H1 (cell line): ENCODE results near the gene P3H3. TPM values are rescaled to one million over a fixed set of nuclear protein-coding genes. Genes with fewer than 3 reads are reported as not detected.

ENCODE experiments used
- BACH1 ChIP-seq: IDR thresholded peaks from 2 replicates; pipeline ENCODE4 v1.6.1; 2012; ENCODE audit warnings: low read length, improper control_type of control experiment
- BCL11A ChIP-seq, 2 experiments: IDR thresholded peaks; one replicate each; pipeline ENCODE4 v1.6.1; 2011; ENCODE audit warnings: low read depth in 2 of 2, low read length in 2 of 2, mild to moderate bottlenecking in 2 of 2
- CBX8 ChIP-seq: fragments of 300-800, 300-1000 bp; sonication (generic); IDR thresholded peaks from 2 replicates; pipeline ENCODE4 v1.7.1; 2016; ENCODE audit warnings: low read depth, low read length, borderline replicate concordance
- CREB1 ChIP-seq: IDR thresholded peaks from 2 replicates; pipeline ENCODE4 v1.6.1; 2012; ENCODE audit warnings: inconsistent platforms
- CTCF ChIP-seq, 3 experiments: IDR thresholded peaks; 1 replicate in 2 of 3; 2 replicates in 1 of 3; pipeline versions ENCODE4 v1.5.1 to v1.6.1; 2011; ENCODE audit warnings: low read length in 3 of 3, mild to moderate bottlenecking in 3 of 3, inconsistent platforms in 2 of 3, low read depth in 1 of 3, moderate library complexity in 1 of 3; ENCODE audit not compliant: insufficient read depth in 1 of 3; ENCODE audit errors: control extremely low read depth in 1 of 3
- FOSL1 ChIP-seq: IDR thresholded peaks from 2 replicates; pipeline ENCODE4 v1.6.1; 2011; ENCODE audit warnings: mild to moderate bottlenecking, low read depth, low read length, moderate library complexity; ENCODE audit not compliant: insufficient read depth
- JUN ChIP-seq: IDR thresholded peaks from 2 replicates; pipeline ENCODE4 v1.6.1; 2011; ENCODE audit warnings: low read depth, mild to moderate bottlenecking, improper control_type of control experiment, low read length
- KDM5A ChIP-seq: fragments of 200-600 bp; IDR thresholded peaks from 2 replicates; pipeline ENCODE4 v1.7.1; 2012; ENCODE audit warnings: mild to moderate bottlenecking, low read length, inconsistent platforms, mixed read lengths
- MAFK ChIP-seq: IDR thresholded peaks from 2 replicates; pipeline ENCODE4 v1.6.1; 2012; ENCODE audit warnings: low read depth, mild to moderate bottlenecking, improper control_type of control experiment, low read length
- MAX ChIP-seq: IDR thresholded peaks from 2 replicates; pipeline ENCODE4 v1.6.1; 2012; ENCODE audit warnings: inconsistent platforms
- SAP30 ChIP-seq: fragments of 300-600 bp; sonication (generic); IDR thresholded peaks from 2 replicates; pipeline ENCODE4 v1.7.1; 2012; ENCODE audit warnings: low read length, moderate library complexity, mild to moderate bottlenecking, inconsistent platforms; ENCODE audit not compliant: insufficient read depth, insufficient replicate concordance
- SIN3A ChIP-seq, 2 experiments: IDR thresholded peaks in 1 of 2; conservative IDR thresholded peaks in 1 of 2; 2 replicates each; pipeline ENCODE4 v1.6.1; 2011 to 2012; ENCODE audit warnings: low read length in 2 of 2, improper control_type of control experiment in 1 of 2, low read depth in 1 of 2, mild to moderate bottlenecking in 1 of 2
- SUZ12 ChIP-seq: fragments of 200-600 bp; sonication (generic); IDR thresholded peaks from 2 replicates; pipeline ENCODE4 v1.6.1; 2012; ENCODE audit warnings: mild to moderate bottlenecking, inconsistent platforms, low read length, moderate library complexity, mixed read lengths
- TAF7 ChIP-seq: optimal IDR thresholded peaks from 2 replicates; pipeline ENCODE3; 2011; ENCODE audit warnings: low read depth, mild to moderate bottlenecking, inconsistent platforms, low read length, moderate library complexity, borderline replicate concordance
- TCF12 ChIP-seq: IDR thresholded peaks from 2 replicates; pipeline ENCODE4 v1.6.1; 2011; ENCODE audit warnings: low read depth, mild to moderate bottlenecking, low read length
- TEAD4 ChIP-seq: IDR thresholded peaks from 2 replicates; pipeline ENCODE4 v1.6.1; 2012; ENCODE audit warnings: low read depth, low read length, inconsistent platforms, mixed read lengths
- YY1 ChIP-seq: IDR thresholded peaks from 2 replicates; pipeline ENCODE4 v1.6.1; 2011; ENCODE audit warnings: low read depth, mild to moderate bottlenecking, low read length
- ZNF274 ChIP-seq: IDR thresholded peaks from 2 replicates; pipeline ENCODE4 v1.7.0; 2012; ENCODE audit warnings: low read length, borderline replicate concordance; ENCODE audit errors: extremely low read depth
- polyA plus RNA-seq, 7 experiments: library from polyadenylated mRNA; depleted of rRNA in 3 of 7; stranded (reverse) in 5 of 7; unstranded in 2 of 7; fragments of >200 nt in 5 of 7; fragments of 200-250 nt in 2 of 7; gene quantifications; 1 replicate in 5 of 7; 2 replicates in 1 of 7; 4 replicates in 1 of 7; pipeline versions ENCODE4 v1.2.1 to v1.2.3, GENCODE V29; 2011 to 2013; ENCODE audit warnings: missing spikeins in 2 of 7, mixed read lengths in 2 of 7
- total RNA-seq: library from RNA; stranded (reverse); fragmentation: NEBNext Ultra II Directional; extraction: Animal tissue kit (Norgen Biotek cat#: 25700); gene quantifications from 2 replicates; pipeline ENCODE4 v1.2.1, GENCODE V29; 2021

The P3H3 gene
- total and polyA plus RNA-seq, 2 of the 8 experiments (the other 6 are each of a cell fraction or from before 2014, with no cell fraction given), result 22.9 to 43.5 TPM

GRCh38 chr12:6869049-6870021 lies 41.1 kb downstream of the P3H3 start (continued):
- TF ChIP-seq SUZ12, result no peak
- no peak for TF ChIP-seq TCF12
- peak; percentile 32; the same call in 1 of the 2 replicates for TF ChIP-seq CREB1
- peak; percentile 40; the same call in 1 of the 2 replicates for TF ChIP-seq MAX
- peak in 2 of 3 experiments; percentile 85 to 95; a peak in 3 of 4 replicates for TF ChIP-seq CTCF (IDR thresholded peaks at IDR 0.05; ENCODE audit: control extremely low read depth in 1 of 3, insufficient read depth in 1 of 3, low read depth in 1 of 3, low read length in 3 of 3)
- peak; percentile 54 to 78; a peak in 1 of 4 replicates for TF ChIP-seq SIN3A (conservative IDR thresholded peaks at IDR 0.05 in 1 of 2, IDR thresholded peaks at IDR 0.05 in 1 of 2; ENCODE audit: low read depth in 1 of 2, low read length in 2 of 2)
- TF ChIP-seq BCL11A (IDR thresholded peaks at IDR 0.05; ENCODE audit: low read depth in 2 of 2, low read length in 2 of 2), result no peak
- peak; percentile 6 for TF ChIP-seq SAP30
- TF ChIP-seq BACH1, result no peak
- no peak for TF ChIP-seq KDM5A
- peak; percentile 52; the same call in 1 of the 2 replicates for TF ChIP-seq TEAD4
- no peak for TF ChIP-seq JUN
- no peak for TF ChIP-seq CBX8
- no peak for TF ChIP-seq MAFK
- no peak for TF ChIP-seq FOSL1
- TF ChIP-seq TAF7, result no peak
- 0 out of 2 replicates have a peak, but pooled peaks have one; percentile 39 for TF ChIP-seq YY1
- TF ChIP-seq ZNF274, result no peak
- TF ChIP-seq, all 59 proteins: peak for 9
